ENCODE measurements around the gene FZR1. TPM values are rescaled to one million over a fixed set of nuclear protein-coding genes. Genes with fewer than 3 reads are reported as not detected.
A peak's percentile ranks its signal among the peaks of the same experiment; 100 is the strongest.

Gene FZR1
- total RNA-seq, 2 experiments from 2014 or later: 43.5 to 46.9 TPM

- ChIA-PET CTCF (no interaction called here), POLR2A (no interaction called here)
- DNase-seq: no peak
- H3K9me3 Mint-ChIP-seq: no peaks in the 10 kb centered on the region
- H3K36me3 Mint-ChIP-seq: no peaks in the 10 kb centered on the region
- no peak overlapping the region for H3K4me3 Mint-ChIP-seq
- H3K27me3 Mint-ChIP-seq: no peaks in the 10 kb centered on the region
- H3K4me1 Mint-ChIP-seq (ENCODE audit: low read depth): peaks cover 32% of the 10 kb centered on the region
- H3K27ac Mint-ChIP-seq: no peak overlapping the region
- intact Hi-C loops (cut with micrococcal nuclease): no loop called here
Observed at GRCh38 chr19:3550947-3551791, 45.1 kb downstream of the FZR1 start.

DNA sequence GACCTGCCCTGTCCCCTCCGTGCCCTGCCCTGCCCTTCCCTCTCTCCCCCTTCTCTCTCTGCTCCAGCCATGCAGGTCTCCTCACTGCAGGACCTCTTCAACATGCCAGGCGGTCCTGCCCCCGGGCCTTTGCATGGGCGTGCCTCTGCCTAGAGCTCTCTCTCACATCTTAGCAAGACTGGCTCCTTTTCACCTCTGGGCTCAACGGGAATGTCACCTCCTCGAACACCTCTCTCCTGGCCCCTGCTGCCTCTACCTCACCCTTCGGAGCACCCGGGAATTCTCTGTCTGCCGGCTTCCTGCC is 45.6 kb downstream of the FZR1 start:
- no peaks in the 10 kb centered on the region for H3K36me3 Mint-ChIP-seq
- H3K27ac Mint-ChIP-seq: peak overlapping the region; percentile 34
- no peaks in the 10 kb centered on the region for H3K9me3 Mint-ChIP-seq
- DNase-seq: no peak
- H3K27me3 Mint-ChIP-seq: no peaks in the 10 kb centered on the region
- no peak overlapping the region for H3K4me3 Mint-ChIP-seq
- intact Hi-C loops (cut with micrococcal nuclease): no loop called here
- CTCF ChIA-PET: no interaction called here
- POLR2A ChIA-PET: no interaction called here
- H3K4me1 Mint-ChIP-seq (ENCODE audit: low read depth): peaks cover 38% of the 10 kb centered on the region

- DNase-seq: peak; percentile 54
- H3K9me3 Mint-ChIP-seq: no peaks in the 10 kb centered on the region
- POLR2A ChIA-PET: interaction anchor here (1.0 to 1.8 kb wide), 4 partner anchors 9 to 136 kb away, joined by 3 to 6 read pairs (median 4); no protein-coding TSS in a partner anchor
- CTCF ChIA-PET: interaction anchor here (0.9 to 2.3 kb wide), 5 partner anchors 10 to 113 kb away, joined by 3 to 18 read pairs (median 3); partner anchors contain the start of genes GIPC3 and TEKTIP1
- peaks cover 44% of the 10 kb centered on the region for H3K4me1 Mint-ChIP-seq (ENCODE audit: low read depth)
- intact Hi-C loops (cut with micrococcal nuclease): loop anchor here (5.0 kb wide), 1 partner anchor 73 kb away; the partner anchor contains the start of gene CACTIN
- H3K27ac Mint-ChIP-seq: peak overlapping the region; percentile 92
- H3K27me3 Mint-ChIP-seq: no peaks in the 10 kb centered on the region
- peak overlapping the region; percentile 87 for H3K4me3 Mint-ChIP-seq
- no peaks in the 10 kb centered on the region for H3K36me3 Mint-ChIP-seq
Observed at GRCh38 chr19:3554254-3555083, 48.4 kb downstream of the FZR1 start.

- ChIA-PET POLR2A (interaction anchor here (1.8 to 2.2 kb wide), 2 partner anchors 10 to 49 kb away, joined by 6 to 9 read pairs; no protein-coding TSS in a partner anchor), CTCF (interaction anchor here (0.6 to 4.0 kb wide), 10 partner anchors 10 to 585 kb away, joined by 3 to 39 read pairs (median 5); partner anchors contain the start of genes DOHH and GIPC3)
- Mint-ChIP-seq H3K4me3 (peak overlapping the region; percentile 87), H3K27ac (peak overlapping the region; percentile 76), H3K9me3 (no peaks in the 10 kb centered on the region), H3K4me1 (ENCODE audit: low read depth) (peaks cover 44% of the 10 kb centered on the region), H3K36me3 (no peaks in the 10 kb centered on the region), H3K27me3 (no peaks in the 10 kb centered on the region)
- intact Hi-C loops (cut with micrococcal nuclease): loop anchor here (2.0 to 5.0 kb wide), 2 partner anchors 49 to 71 kb away; partner anchors contain the start of genes CACTIN and FZR1
- DNase-seq: no peak
Observed at GRCh38 chr19:3555653-3556422, 49.7 kb downstream of the FZR1 start.

GRCh38 chr19:3556423-3556977 is 50.4 kb downstream of the FZR1 start:
- Mint-ChIP-seq H3K9me3 (no peaks in the 10 kb centered on the region), H3K4me3 (peak overlapping the region; percentile 87), H3K27me3 (no peaks in the 10 kb centered on the region), H3K27ac (peak overlapping the region; percentile 76), H3K4me1 (ENCODE audit: low read depth) (peaks cover 43% of the 10 kb centered on the region), H3K36me3 (no peaks in the 10 kb centered on the region)
- ChIA-PET CTCF (interaction anchor here (0.6 to 4.0 kb wide), 9 partner anchors 10 to 584 kb away, joined by 3 to 39 read pairs (median 4); partner anchors contain the start of genes DOHH and GIPC3), POLR2A (interaction anchor here (2.2 kb wide), 1 partner anchor 11 kb away, joined by 9 read pairs; no protein-coding TSS in a partner anchor)
- peak; percentile 22 for DNase-seq
- intact Hi-C loops (cut with micrococcal nuclease): loop anchor here (2.0 to 5.0 kb wide), 2 partner anchors 50 to 71 kb away; partner anchors contain the start of genes CACTIN and FZR1

DNA sequence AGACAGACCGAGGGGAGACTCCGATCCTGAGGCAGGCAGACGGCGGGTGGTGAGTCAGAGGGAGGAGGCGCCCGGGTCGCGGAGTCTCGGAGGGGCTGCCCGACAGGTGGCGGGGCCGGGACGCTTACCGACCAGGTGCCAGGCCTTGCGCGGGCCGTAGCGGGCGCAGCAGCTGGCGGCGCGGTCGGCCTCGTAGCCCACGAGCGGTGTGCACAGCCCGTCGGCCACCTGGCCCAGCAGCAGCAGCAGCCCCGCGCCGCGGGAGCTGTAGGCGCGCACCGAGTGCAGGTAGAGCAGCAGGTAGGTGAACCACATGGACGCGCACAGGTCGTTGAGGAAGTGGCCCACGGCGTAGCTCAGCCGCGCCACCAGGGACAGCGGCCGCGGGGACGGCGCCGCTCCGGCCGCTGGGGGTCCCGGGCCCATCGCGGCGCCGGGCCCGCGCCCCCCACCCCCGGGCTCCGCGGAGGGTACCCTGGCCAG is 50.9 kb downstream of the FZR1 start:
- H3K36me3 Mint-ChIP-seq: no peaks in the 10 kb centered on the region
- DNase-seq: peak; percentile 80
- H3K27ac Mint-ChIP-seq: peak overlapping the region; percentile 76
- peak overlapping the region; percentile 87 for H3K4me3 Mint-ChIP-seq
- H3K27me3 Mint-ChIP-seq: no peaks in the 10 kb centered on the region
- intact Hi-C loops (cut with micrococcal nuclease): loop anchor here (1.0 to 5.0 kb wide), 3 partner anchors 15 to 70 kb away; partner anchors contain the start of genes CACTIN, FZR1 and HMG20B
- ChIA-PET POLR2A (interaction anchor here (2.2 kb wide), 1 partner anchor 12 kb away, joined by 9 read pairs; no protein-coding TSS in a partner anchor), CTCF (interaction anchor here (0.7 to 4.0 kb wide), 7 partner anchors 11 to 583 kb away, joined by 3 to 39 read pairs (median 4); partner anchors contain the start of genes DOHH and GIPC3)
- H3K9me3 Mint-ChIP-seq: no peaks in the 10 kb centered on the region
- peaks cover 38% of the 10 kb centered on the region for H3K4me1 Mint-ChIP-seq (ENCODE audit: low read depth)

- H3K27me3 Mint-ChIP-seq: no peaks in the 10 kb centered on the region
- ChIA-PET POLR2A (interaction anchor here (2.2 kb wide), 1 partner anchor 12 kb away, joined by 9 read pairs; no protein-coding TSS in a partner anchor), CTCF (interaction anchor here (1.2 to 4.0 kb wide), 3 partner anchors 12 to 28 kb away, joined by 3 to 39 read pairs (median 5); partner anchors contain the start of gene GIPC3)
- DNase-seq: peak; percentile 96
- H3K27ac Mint-ChIP-seq: peak within 1 kb of the TSS; percentile 76
- H3K4me1 Mint-ChIP-seq (ENCODE audit: low read depth): peaks cover 36% of the 10 kb centered on the region
- intact Hi-C loops (cut with micrococcal nuclease): loop anchor here (1.0 to 5.0 kb wide), 3 partner anchors 15 to 70 kb away; partner anchors contain the start of genes CACTIN, FZR1 and HMG20B
- peak within 1 kb of the TSS; percentile 87 for H3K4me3 Mint-ChIP-seq
- no peaks in the 10 kb centered on the region for H3K36me3 Mint-ChIP-seq
- H3K9me3 Mint-ChIP-seq: no peaks in the 10 kb centered on the region
Observed at GRCh38 chr19:3557461-3558248, 51.5 kb downstream of the FZR1 start, which contains the start of gene MFSD12. Gene MFSD12 (minus strand): TSS chr19:3557586. CDS start chr19:3557403, 183 bp downstream.

DNA sequence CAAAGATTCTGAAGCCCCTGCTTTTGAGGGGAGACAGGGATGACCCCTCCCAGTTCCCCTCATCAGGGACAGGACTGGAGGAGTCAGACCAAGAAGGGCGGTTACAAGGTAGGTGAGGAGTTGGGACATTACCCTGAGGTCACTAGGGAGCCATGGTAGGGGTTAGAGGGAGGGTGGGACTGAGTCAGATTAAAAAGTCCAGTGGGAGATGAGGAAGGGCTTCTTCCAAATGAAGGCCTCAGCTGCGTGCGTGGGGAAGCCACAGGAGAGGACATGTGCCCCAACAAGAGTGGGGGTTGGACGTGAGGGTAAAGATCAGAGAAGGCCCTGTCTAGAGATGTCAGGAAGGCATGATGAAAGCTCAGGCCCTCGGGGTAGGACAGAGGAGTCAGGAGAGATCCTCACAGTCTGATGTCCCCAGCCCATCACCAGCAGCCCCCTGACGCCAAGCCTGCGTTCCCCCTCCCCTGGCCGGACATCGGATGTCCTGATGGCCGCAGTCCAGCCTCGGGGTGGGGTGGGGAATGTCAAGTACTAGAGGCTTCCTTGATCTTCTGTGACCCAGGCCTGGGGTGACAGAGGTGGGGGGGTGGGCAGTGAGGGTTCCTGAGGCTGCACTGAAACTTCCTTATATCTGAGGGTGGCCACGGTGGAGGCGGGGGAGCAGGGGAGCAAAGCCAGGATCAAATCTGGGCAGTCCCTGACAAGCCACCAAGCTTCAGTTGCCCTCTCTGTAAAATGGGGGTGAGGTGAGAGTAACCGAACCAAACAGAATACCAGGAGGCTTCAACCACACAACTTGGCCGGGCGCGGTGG is 57.8 kb downstream of the FZR1 start:
- Mint-ChIP-seq H3K27ac (no peak overlapping the region), H3K4me1 (ENCODE audit: low read depth) (no peaks in the 10 kb centered on the region), H3K27me3 (no peaks in the 10 kb centered on the region), H3K4me3 (no peak overlapping the region), H3K9me3 (no peaks in the 10 kb centered on the region), H3K36me3 (no peaks in the 10 kb centered on the region)
- CTCF ChIA-PET: interaction anchor here (1.3 kb wide), 1 partner anchor 21 kb away, joined by 3 read pairs; the partner anchor contains the start of gene GIPC3
- POLR2A ChIA-PET: no interaction called here
- no peak for DNase-seq
- intact Hi-C loops (cut with micrococcal nuclease): no loop called here

DNA sequence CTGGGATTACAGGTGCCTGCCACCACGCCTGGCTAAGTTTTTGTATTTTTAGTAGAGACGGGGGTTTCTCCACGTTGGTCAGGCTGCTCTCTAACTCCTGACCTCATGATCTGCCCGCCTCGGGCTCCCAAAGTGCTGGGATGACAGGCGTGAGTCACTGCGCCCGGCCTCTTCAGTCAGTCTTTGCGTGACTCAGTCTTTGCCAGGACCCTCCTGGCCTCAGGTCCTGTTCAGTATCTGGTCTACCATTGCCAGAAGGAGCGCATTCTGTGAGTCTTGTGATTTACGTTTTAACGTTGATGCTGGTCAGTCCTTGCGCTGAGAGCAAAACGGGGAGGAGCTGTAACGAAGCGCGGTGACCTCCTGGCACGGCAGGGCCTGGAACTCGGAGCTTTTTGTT is 59.0 kb downstream of the FZR1 start:
- no peak for DNase-seq
- intact Hi-C loops (cut with micrococcal nuclease): no loop called here
- ChIA-PET CTCF (interaction anchor here (0.6 to 1.3 kb wide), 2 partner anchors 20 to 136 kb away, joined by 3 read pairs; no protein-coding TSS in a partner anchor), POLR2A (no interaction called here)
- H3K36me3 Mint-ChIP-seq: no peaks in the 10 kb centered on the region
- H3K4me1 Mint-ChIP-seq (ENCODE audit: low read depth): no peaks in the 10 kb centered on the region
- H3K27ac Mint-ChIP-seq: no peak overlapping the region
- no peaks in the 10 kb centered on the region for H3K9me3 Mint-ChIP-seq
- no peaks in the 10 kb centered on the region for H3K27me3 Mint-ChIP-seq
- no peak overlapping the region for H3K4me3 Mint-ChIP-seq
